Measurements from ENCODE around the gene VPS26B.

- TF ChIP-seq CTCF (conservative IDR thresholded peaks at IDR 0.05) (no peak), EZH2 (IDR thresholded peaks at IDR 0.05; ENCODE audit: low read depth) (no peak)
These were observed 52.9 kb downstream of the VPS26B start for GRCh38 chr11:134277183-134278001.

All from PC-9 (cell line).